ENCODE results near the gene LENEP.

LENEP gene

DNA sequence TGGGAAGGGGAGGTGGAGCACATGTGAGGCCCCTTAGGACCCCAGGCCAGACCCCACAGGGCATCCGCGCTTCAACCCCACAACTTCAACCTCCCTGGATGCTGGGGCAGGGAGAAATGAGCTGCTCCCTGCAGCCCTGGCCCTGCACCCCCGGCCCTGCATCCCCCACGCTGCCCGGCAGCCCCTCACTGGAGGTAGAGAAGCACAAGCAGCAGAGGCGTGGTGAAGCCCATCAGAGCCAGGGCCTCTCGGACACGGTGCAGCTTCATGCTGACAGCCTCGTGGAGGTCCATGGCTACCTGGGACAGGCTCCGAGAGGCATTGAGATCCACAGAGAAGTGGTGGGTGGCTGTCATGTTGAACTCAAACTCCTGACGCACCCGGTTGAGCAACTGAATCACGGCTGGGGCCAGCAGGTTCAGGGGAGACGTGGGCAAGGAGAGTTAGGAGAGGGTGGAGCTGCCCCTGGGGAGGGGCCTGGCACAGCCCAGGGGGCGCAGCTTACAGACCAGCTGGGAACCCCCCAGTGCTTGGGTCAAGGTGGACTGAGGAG lies 36.9 kb downstream of the LENEP start:
- DNase-seq, result no peak

GRCh38 chr1:155030899-155031298 lies 37.5 kb downstream of the LENEP start:
- DNase-seq, result no peak

GRCh38 chr1:155032886-155033285 lies 39.5 kb downstream of the LENEP start:
- no peak for DNase-seq

GRCh38 chr1:155033524-155033923 lies 40.1 kb downstream of the LENEP start, which contains the start of the genes DCST1 and DCST2:
DCST1 (plus strand) TSS chr1:155033824; CDS start chr1:155034037, 213 bp downstream.
DCST2 (minus strand) TSS chr1:155033781; CDS start chr1:155033701, 80 bp downstream.
- DNase-seq, result no peak

- no peak for DNase-seq
Measured at GRCh38 chr1:155034318-155035208, 41.2 kb downstream of the LENEP start.

DNA sequence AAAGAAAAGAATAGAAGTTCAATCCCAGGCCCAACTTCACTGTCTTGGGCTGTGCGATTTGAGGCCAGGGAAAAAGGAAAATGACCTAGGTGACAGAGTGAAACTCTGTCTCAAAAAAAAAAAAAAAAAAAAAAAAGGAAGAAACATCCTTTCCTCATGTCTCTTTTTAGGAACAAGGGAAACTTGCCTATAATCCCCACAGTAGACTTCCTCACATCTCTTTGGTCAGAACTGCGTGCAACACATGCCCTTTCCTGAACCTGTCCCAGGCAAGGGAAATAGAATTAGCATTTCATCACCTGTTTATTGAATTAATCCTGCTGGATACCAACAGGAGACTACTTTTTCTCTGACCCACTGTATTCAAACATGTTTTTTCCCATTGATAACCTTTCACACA lies 42.5 kb downstream of the LENEP start:
- no peak for DNase-seq

DNA sequence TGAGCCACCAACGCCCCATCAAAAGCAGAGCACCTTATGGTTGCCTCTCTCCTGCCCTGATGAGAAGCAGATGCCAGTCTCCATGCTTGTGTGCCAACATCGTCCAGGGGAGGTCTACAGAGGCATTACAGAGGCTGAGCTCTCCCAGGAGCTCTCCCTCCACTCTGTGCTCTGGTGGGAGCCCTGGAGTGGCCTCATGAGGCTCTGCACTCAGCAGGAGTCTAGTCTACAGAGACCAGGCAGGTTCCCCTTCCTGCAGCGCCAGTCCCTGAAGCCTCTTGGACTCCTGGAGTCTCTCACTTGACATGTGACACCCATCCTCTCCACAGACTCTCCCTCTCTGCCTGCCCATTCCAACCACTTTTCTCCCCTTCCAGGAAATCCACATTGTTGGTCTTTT lies 43.7 kb downstream of the LENEP start:
- DNase-seq, result no peak

DNA sequence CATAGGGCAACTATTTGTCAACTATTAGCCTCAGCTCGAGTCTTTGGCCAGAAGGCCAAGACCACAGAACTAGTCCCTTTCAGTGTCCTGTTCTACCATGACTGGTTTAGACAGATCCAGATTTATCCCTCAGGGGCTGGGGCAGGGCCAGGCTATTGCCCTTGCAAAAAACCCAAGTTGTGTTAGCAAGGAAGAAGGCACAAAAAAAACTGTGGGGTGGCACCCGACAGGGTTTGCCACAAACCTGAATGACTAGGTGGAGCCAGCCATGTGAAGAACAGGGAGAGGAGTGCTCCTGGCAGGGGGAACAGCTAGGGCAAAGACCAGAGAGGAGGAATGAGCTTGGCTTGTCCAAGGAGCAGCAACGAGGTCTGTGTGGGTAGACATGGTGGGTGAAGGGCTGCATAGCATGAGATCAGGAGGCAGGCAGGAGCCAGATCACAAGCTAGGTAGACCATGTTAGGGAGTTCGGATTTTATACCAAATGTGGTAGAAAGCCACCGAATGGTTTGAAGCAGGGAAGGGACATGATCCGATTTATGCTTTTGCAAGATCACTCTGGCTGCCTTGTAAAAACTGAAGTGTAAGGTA lies 44.6 kb downstream of the LENEP start:
- DNase-seq, result no peak

DNA sequence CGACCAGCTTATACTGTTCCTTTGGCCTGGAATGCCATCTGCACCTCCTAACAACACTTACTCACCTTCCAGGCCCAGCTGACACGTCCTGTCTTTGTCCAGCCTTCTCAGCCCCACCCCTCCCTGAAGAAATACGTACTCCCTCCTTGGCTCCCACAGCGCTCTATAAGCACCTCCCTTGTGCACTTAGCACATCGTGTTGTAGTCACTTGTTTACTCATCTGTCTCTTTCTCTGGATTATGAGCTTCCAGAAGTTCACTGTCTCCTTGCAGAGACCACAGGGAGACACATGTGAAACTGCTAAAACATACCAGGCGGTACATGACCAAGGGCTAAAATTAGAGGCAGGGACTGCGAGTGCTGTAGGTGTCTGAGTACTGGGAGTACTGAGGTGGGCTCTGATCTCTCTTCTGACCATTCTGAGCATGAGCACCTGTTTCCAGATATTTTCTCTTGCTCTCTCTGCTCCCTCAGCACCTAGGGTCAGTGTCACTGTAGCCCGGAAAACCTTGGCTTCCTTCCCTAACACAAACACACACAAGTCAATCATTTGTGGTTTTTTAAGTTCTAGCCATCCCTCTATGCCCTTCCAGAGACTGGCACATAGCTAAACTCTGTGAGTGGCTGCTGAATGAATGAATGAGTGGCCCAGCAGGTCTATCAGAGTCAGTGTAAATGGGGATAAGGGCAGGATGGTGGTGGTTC lies 45.4 kb downstream of the LENEP start:
- no peak for DNase-seq

GRCh38 chr1:155039308-155039669 lies 45.9 kb downstream of the LENEP start:
- DNase-seq, result no peak

DNA sequence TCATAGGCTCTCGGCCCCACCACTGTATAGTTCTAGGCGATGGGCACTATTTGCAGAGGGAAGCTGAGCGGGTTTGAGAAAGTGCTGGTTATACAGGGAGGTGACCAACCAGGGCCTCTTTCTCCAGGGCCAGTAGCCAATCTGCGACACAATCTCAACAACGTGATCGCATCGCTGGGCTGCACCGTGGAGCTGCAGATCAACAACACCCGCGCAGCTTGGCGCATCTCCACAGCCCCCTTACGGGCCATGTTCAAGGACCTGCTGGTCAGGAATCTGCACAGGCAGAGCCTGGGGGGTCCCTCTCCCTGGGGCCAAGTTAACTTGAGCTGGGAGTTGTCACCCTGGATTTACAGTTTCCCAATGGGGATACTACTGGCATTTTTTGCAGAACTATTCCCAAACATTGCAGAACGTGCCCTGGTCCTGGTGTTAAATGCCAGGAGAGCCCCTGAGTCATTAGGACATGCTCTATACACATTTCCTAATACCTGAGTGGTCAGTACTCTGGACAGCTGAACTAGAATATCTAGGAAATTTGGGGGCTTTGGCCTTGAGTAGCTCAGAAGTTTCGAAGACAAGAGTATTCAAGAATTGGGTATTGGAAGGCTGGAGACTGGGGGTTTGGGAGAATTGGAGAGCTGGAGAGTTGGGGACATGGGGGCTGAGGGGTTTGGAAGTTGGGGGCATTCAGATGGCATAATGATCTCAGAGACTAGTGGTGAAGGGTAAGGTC lies 47.1 kb downstream of the LENEP start:
- DNase-seq, result no peak

DNA sequence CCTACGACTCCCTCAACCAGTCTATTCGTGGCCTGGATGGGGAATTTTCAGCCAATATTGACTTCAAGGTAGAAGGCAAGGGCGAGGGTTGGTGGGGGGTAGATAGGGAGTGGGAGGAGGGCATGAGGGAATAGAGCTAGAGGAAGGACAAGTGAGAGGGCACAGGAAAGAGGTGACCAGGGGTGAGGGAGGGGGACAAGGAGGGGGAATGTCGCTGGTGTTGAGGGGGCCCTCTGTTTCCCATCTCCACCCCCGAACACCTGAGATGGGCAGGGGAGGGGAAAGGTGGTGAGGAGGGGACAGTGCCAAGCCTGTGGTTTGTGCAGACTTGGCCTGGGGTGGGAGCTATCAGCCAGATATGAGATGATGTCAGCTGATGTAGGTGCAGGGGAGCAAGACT lies 49.4 kb downstream of the LENEP start:
- DNase-seq, result no peak

GRCh38 chr1:155043301-155043702 lies 49.9 kb downstream of the LENEP start:
- DNase-seq, result no peak

DNA sequence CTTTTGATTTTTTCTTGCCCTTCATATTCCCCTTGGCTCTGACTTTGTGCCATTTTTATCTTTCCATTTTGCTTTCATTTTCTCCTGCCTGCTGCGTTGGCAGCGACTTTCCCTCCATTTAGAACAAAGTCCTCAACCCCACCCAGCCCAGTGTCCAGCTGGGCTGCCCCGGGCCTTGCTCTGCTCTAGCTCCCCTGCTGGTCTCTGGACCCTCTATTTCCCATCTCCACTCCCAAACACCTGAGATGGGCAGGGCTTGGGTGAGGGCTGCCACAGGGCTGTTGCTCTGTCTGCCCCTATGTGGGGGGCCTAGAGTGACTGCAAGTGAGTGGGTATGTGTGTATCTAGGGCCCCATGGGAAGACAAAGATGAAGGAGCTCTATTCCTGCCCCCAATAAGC lies 50.4 kb downstream of the LENEP start:
- no peak for DNase-seq
